GM23338 (cell line): ENCODE results near the gene COL4A3. TPM values are rescaled to one million over a fixed set of nuclear protein-coding genes. Genes with fewer than 3 reads are reported as not detected.

Source experiments
- ATAC-seq: fragments of 200-7000 bp; cut with Tn5 transposase; 3 replicates; pipeline ENCODE4 v1.9.1; 2020
- DNase-seq: peaks from one replicate; pipeline ENCODE4 v3.0.0-alpha.2; 2015; ENCODE audit warnings: low spot score
- H2AFZ ChIP-seq: fragments of 200-600 bp; sonication (generic); 2 replicates; pipeline ENCODE4 v1.8.0; 2016; ENCODE audit warnings: antibody characterized with exemption, mild to moderate bottlenecking, moderate library complexity
- H3F3A ChIP-seq: fragments of 200-600 bp; sonication (generic); replicated peaks from 2 replicates; pipeline ENCODE4 v1.8.0; 2017; ENCODE audit warnings: antibody characterized with exemption, mixed run types, low read depth
- H3K27ac ChIP-seq: fragments of 200-600 bp; sonication (generic); 2 replicates; pipeline ENCODE4 v1.6.1; 2016; ENCODE audit warnings: low read depth
- H3K27me3 ChIP-seq: fragments of 200-600 bp; sonication (generic); 2 replicates; pipeline ENCODE4 v1.8.0; 2016; ENCODE audit warnings: mild to moderate bottlenecking, mixed run types, moderate library complexity; ENCODE audit not compliant: insufficient read depth
- H3K36me3 ChIP-seq: fragments of 200-600 bp; sonication (generic); 2 replicates; pipeline ENCODE4 v1.8.0; 2016; ENCODE audit warnings: mild to moderate bottlenecking; ENCODE audit not compliant: insufficient read depth
- H3K4me1 ChIP-seq: fragments of 200-600 bp; sonication (generic); 2 replicates; pipeline ENCODE4 v1.8.0; 2016; ENCODE audit warnings: mild to moderate bottlenecking, moderate library complexity; ENCODE audit not compliant: insufficient read depth
- H3K4me2 ChIP-seq: fragments of 200-600 bp; sonication (generic); 2 replicates; pipeline ENCODE4 v1.7.1; 2017; ENCODE audit warnings: mixed run types
- H3K4me3 ChIP-seq: fragments of 200-600 bp; sonication (generic); 2 replicates; pipeline ENCODE4 v1.6.1; 2016; ENCODE audit warnings: mixed run types
- H3K79me2 ChIP-seq: fragments of 200-600 bp; sonication (generic); replicated peaks from 2 replicates; pipeline ENCODE4 v1.8.0; 2017; ENCODE audit warnings: mild to moderate bottlenecking; ENCODE audit not compliant: insufficient read depth
- H3K9me2 ChIP-seq: fragments of 200-600 bp; sonication (generic); 2 replicates; pipeline ENCODE4 v1.8.0; 2017; ENCODE audit not compliant: insufficient read depth
- H4K20me1 ChIP-seq: fragments of 200-600 bp; sonication (generic); replicated peaks from 2 replicates; pipeline ENCODE4 v1.8.0; 2017; ENCODE audit warnings: mild to moderate bottlenecking; ENCODE audit not compliant: insufficient read depth
- H3K27ac Mint-ChIP-seq: 2 replicates; pipeline ENCODE4 v1.8.0; 2020; ENCODE audit warnings: inconsistent platforms, mild to moderate bottlenecking, moderate library complexity, mixed read lengths
- H3K27me3 Mint-ChIP-seq: 3 replicates; pipeline ENCODE4 v1.8.0; 2022; ENCODE audit warnings: low read depth, mild to moderate bottlenecking, moderate library complexity, mixed read lengths, inconsistent platforms; ENCODE audit not compliant: insufficient read depth, poor library complexity
- H3K36me3 Mint-ChIP-seq: 3 replicates; pipeline ENCODE4 v1.8.0; 2021; ENCODE audit warnings: low read depth, mild to moderate bottlenecking, inconsistent platforms, moderate library complexity, mixed read lengths
- H3K4me1 Mint-ChIP-seq: 3 replicates; pipeline ENCODE4 v1.8.0; 2020; ENCODE audit warnings: mild to moderate bottlenecking, inconsistent platforms, mixed read lengths
- H3K4me3 Mint-ChIP-seq: 3 replicates; pipeline ENCODE4 v1.8.0; 2021; ENCODE audit warnings: moderate library complexity, mild to moderate bottlenecking, inconsistent platforms, mixed read lengths
- H3K9me3 Mint-ChIP-seq: 3 replicates; pipeline ENCODE4 v1.8.0; 2020; ENCODE audit warnings: moderate library complexity, mild to moderate bottlenecking, inconsistent platforms, mixed read lengths
- CREB1 ChIP-seq: fragments of 250-450 bp; sonication (Bioruptor Pico); IDR thresholded peaks from 2 replicates; pipeline ENCODE4 v1.5.0; 2020; ENCODE audit warnings: low read depth, mild to moderate bottlenecking, moderate library complexity
- CTCF ChIP-seq, 2 experiments: fragments of 200-600 bp in 1 of 2; sonication (generic) in 1 of 2; conservative IDR thresholded peaks; 2 replicates each; pipeline versions ENCODE4 v1.5.1 to v1.6.1; 2016 to 2017; ENCODE audit warnings: antibody characterized with exemption in 2 of 2, low read depth in 2 of 2, mild to moderate bottlenecking in 2 of 2, moderate library complexity in 1 of 2
- EZH2 ChIP-seq: fragments of 200-600 bp; sonication (generic); IDR thresholded peaks from one replicate; pipeline ENCODE4 v1.8.0; 2017; ENCODE audit warnings: antibody characterized with exemption, mild to moderate bottlenecking, low read depth; ENCODE audit not compliant: unreplicated experiment
- EZH2phosphoT487 ChIP-seq: fragments of 200-600 bp; sonication (generic); IDR thresholded peaks from one replicate; pipeline ENCODE4 v1.8.1; 2018; ENCODE audit warnings: antibody characterized with exemption; ENCODE audit not compliant: unreplicated experiment
- NANOG ChIP-seq: IDR thresholded peaks from 2 replicates; pipeline ENCODE4 v1.6.1; 2016; ENCODE audit warnings: antibody characterized with exemption, borderline replicate concordance
- POLR2AphosphoS5 ChIP-seq: IDR thresholded peaks from 2 replicates; pipeline ENCODE4 v1.6.1; 2016; ENCODE audit warnings: antibody characterized with exemption, low read depth
- REST ChIP-seq: IDR thresholded peaks from one replicate; pipeline ENCODE4 v1.6.1; 2018; ENCODE audit warnings: antibody characterized with exemption; ENCODE audit not compliant: unreplicated experiment
- STAT1 ChIP-seq: IDR thresholded peaks from one replicate; pipeline ENCODE4 v1.6.1; 2016; ENCODE audit warnings: antibody characterized with exemption; ENCODE audit not compliant: unreplicated experiment
- ZNF114 ChIP-seq: fragments of 250-450 bp; sonication (Bioruptor Pico); IDR thresholded peaks from 2 replicates; pipeline ENCODE4 v1.5.0; 2020; ENCODE audit warnings: mild to moderate bottlenecking, moderate library complexity
- ZNF331 ChIP-seq: fragments of 250-450 bp; sonication (Bioruptor Pico); IDR thresholded peaks from 2 replicates; pipeline ENCODE4 v1.5.0; 2020; ENCODE audit warnings: low read depth, mild to moderate bottlenecking, moderate library complexity
- polyA plus RNA-seq: library from polyadenylated mRNA; unstranded; fragments of >200 nt; fragmentation: Nextera tagmentation; extraction: Ambion mirVana; gene quantifications from 2 replicates; pipeline ENCODE4 v1.2.1, GENCODE V29; 2016
- total RNA-seq: library from RNA; depleted of rRNA; stranded (reverse); fragments of >200 nt; shearing (Covaris generic); gene quantifications from 2 replicates; pipeline ENCODE4 v1.2.3, GENCODE V29; 2014

Gene COL4A3
- total and polyA plus RNA-seq, 2 experiments from 2014 or later: 1.1 to 3.5 TPM

GRCh38 chr2:227183657-227184367 lies 19.4 kb downstream of the COL4A3 start:
- no peak overlapping the region for H3K4me3 Mint-ChIP-seq
- ATAC-seq (no peak), DNase-seq (no peak)
- Histone ChIP-seq H3K4me1 (peaks cover 25% of the 10 kb centered on the region), H3F3A (no peaks in the 10 kb centered on the region), H4K20me1 (no peaks in the 10 kb centered on the region), H3K27me3 (no peaks in the 10 kb centered on the region), H3K79me2 (no peaks in the 10 kb centered on the region), H3K9me2 (peaks cover 13% of the 10 kb centered on the region), H3K27ac (no peak overlapping the region), H3K4me3 (no peak overlapping the region), H3K36me3 (no peaks in the 10 kb centered on the region), H2AFZ (no peak overlapping the region), H3K4me2 (no peak overlapping the region)
- no peak overlapping the region for H3K27ac Mint-ChIP-seq
- H3K9me3 Mint-ChIP-seq: no peaks in the 10 kb centered on the region; the same call in 1 of the 3 replicates
- H3K36me3 Mint-ChIP-seq: no peaks in the 10 kb centered on the region; the same call in 2 of the 3 replicates
- H3K27me3 Mint-ChIP-seq: peaks cover 2% of the 10 kb centered on the region
- peaks cover 35% of the 10 kb centered on the region for H3K4me1 Mint-ChIP-seq
- TF ChIP-seq EZH2: no peak
- no peak for TF ChIP-seq REST
- TF ChIP-seq NANOG: no peak
- no peak for TF ChIP-seq STAT1
- TF ChIP-seq ZNF114 (CRISPR knock-in tag): no peak
- no peak for TF ChIP-seq CREB1 (CRISPR knock-in tag)
- TF ChIP-seq EZH2phosphoT487: no peak
- TF ChIP-seq ZNF331: no peak
- no peak for TF ChIP-seq POLR2AphosphoS5
- TF ChIP-seq CTCF (conservative IDR thresholded peaks at IDR 0.05; ENCODE audit: low read depth in 2 of 2): no peak
